ENCODE measurements around the gene SPAG6.
"Not testable (repeated sequence)": the region's sequence is repeated elsewhere in the genome, so short reads cannot be mapped to it uniquely, and the experiment has no call there.

Gene SPAG6

DNA sequence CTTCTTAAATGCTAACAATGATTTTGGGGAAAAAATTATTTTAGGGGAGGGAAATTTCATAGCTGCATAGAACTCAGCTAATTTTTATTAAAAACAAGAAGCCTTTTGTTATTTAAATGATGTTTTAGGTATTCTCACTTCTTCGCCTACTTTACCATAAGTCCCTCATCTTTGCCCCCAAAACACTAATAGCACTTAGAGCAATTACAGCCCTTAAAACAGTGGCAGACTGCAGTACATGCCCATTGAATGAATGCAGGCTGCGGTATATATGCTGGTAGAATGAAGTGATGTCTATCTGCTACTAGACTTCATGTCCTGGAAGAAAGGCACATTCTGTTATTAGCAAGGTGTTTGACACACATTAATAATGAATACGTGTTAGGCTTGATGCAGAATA is 2.9 kb upstream of the SPAG6 start:
- no peak for DNase-seq

- peak; percentile 73 for DNase-seq
Measured at GRCh38 chr10:22343731-22344130, 1.6 kb upstream of the SPAG6 start.

DNA sequence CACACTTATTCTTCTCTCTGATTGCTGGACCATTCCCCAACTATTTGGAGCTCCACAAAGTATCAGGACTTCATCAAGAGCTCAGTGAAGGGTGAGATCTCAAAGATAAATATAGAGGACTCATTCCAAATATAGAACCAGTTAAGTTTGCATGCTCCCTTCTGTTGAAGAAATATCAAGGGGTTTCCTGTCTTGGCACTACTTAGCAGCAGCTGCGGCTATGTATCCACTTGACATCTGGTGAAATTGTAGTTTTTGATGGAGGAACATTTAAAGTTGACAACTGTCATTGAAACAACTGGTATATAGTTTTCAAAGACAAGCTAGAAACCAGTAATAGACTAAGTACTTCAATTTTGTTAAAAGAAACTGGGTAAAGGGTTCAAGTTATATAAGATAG is 1.0 kb upstream of the SPAG6 start:
- no peak for DNase-seq

DNA sequence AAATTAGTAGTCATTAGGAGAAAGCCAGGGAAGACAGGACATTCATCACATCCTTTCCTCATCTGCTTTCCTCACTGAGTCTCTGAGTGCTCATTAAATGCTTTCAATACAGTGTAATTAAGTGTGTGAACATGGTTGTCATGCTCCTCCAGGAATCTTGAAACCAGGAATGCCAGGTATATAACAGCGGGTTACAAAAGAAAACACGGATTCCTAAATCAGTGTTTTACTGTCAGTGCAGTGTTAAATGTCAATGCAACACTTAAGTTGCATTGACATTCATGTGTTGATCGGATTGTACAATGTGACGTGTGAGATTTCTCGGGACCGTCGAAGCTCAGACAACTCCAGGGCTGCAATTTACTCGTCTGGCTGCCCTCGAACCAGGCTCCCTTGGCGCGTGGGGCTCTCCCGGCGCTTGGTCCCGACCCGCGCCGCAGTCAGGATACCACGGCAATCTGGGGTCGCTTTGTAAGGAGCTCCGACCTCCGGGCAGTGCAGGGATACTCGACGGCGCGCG is 455 bp upstream of the SPAG6 start:
- DNase-seq: no peak

DNA sequence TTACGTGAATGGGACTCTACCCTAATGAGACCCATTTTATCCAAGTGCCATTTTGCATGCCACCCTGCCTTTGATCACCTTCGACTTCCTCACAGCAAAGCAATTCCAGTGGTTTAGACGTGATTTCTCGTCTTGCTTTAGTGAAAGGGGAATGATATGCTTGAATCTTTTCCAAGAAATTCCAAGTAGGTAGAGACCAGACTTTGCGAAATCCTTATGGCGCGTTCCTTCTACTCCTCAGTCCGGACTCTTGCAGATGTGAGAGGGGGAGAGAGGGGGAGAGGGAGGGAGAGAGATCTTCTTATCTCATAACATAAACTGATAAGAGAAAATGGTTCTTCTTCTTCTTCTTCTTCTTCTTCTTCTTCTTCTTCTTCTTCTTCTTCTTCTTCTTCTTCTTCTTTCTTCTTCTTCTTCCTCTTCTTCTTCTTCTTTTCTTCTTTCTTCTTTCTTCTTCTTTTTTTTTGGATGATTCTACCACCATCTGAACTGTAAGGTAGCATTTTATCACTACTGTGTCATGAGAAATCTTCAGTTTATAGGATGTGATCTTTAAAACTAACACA is 883 bp downstream of the SPAG6 start:
- DNase-seq: no peak

GRCh38 chr10:22349755-22350154 is 4.5 kb downstream of the SPAG6 start:
- no peak for DNase-seq

- DNase-seq: no peak
Measured at GRCh38 chr10:22351131-22351703, 5.9 kb downstream of the SPAG6 start.

- no peak for DNase-seq
Measured at GRCh38 chr10:22356324-22356873, 11.1 kb downstream of the SPAG6 start.

DNA sequence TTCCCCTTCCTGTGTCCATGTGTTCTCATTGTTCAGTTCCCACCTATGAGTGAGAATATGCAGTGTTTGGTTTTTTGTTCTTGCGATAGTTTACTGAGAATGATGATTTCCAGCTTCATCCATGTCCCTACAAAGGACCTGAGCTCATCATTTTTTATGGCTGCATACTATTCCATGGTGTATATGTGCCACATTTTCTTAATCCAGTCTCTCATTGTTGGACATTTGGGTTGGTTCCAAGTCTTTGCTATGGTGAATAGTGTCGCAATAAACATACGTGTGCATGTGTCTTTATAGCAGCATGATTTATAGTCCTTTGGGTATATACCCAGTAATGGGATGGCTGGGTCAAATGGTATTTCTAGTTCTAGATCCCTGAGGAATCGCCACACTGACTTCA is 12.5 kb downstream of the SPAG6 start:
- DNase-seq: not testable (repeated sequence)

DNA sequence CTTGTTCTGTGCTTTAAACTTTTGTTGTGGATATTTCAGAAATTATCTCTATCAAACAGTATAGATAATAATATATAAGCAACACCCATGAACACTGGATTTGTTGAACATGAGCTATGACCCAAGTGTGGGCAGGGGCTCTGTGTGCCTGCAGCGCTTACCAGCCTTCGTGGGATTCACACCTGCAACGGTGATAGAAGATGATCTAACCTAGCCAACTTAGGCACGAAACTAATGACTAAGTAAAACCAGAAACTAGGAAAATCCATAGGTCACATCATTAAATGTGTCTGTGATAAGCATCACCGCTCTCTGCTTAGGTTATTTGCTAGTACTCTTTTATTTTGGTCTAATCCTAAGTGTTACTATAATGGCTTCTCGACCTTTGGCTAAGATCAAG is 18.0 kb downstream of the SPAG6 start:
- no peak for DNase-seq

DNA sequence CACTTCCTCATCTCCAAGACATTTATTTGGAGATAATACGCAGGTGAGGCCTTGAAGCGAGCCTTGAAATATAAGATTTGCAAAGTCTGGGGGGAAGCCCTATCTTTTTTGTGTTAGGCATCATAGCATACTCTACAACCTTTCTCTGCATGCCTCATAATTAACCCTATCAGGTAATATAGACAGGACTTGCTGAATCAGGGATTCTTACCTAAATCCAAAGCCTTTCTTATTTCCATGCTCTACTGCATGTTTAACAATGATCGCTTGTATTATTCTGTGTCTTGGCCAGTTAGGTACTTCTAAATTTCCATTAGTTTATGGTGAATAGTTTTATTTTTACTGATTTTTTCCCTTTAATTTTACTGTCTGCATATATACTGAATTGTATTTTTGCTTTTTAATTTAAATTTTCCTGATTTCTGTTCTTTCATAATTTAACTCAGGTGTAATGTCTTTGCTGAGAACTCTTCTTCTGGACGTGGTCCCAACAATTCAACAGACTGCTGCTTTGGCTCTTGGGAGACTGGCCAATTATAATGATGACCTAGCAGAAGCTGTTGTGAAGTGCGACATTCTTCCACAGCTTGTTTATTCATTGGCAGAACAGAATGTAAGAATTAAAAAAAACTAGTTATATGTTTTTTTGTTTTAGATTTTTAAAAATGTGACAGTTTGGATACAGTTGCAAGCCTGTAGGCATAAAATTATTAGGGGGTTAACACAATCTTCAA is 19.3 kb downstream of the SPAG6 start:
- DNase-seq: no peak

- DNase-seq: peak; percentile 73
Measured at GRCh38 chr10:22365233-22365632, 19.9 kb downstream of the SPAG6 start.

GRCh38 chr10:22365644-22366434 is 20.5 kb downstream of the SPAG6 start:
- DNase-seq: no peak

DNA sequence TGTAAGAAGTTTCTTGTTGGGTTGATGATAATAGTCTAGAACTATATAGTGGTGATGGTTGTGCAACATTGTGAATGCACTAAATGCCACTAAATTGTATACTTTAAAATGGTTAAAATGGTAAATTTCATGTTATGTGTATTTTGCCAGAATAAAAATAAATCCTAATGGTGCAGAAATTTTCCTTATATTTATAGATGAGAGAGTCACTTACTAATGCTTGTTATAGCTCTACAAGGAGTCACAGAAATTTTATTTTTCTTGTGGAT is 21.1 kb downstream of the SPAG6 start:
- no peak for DNase-seq

GRCh38 chr10:22366771-22367170 is 21.5 kb downstream of the SPAG6 start:
- no peak for DNase-seq

GRCh38 chr10:22367471-22367870 is 22.2 kb downstream of the SPAG6 start:
- peak; percentile 6 for DNase-seq

- no peak for DNase-seq
Measured at GRCh38 chr10:22368402-22368801, 23.1 kb downstream of the SPAG6 start.

DNA sequence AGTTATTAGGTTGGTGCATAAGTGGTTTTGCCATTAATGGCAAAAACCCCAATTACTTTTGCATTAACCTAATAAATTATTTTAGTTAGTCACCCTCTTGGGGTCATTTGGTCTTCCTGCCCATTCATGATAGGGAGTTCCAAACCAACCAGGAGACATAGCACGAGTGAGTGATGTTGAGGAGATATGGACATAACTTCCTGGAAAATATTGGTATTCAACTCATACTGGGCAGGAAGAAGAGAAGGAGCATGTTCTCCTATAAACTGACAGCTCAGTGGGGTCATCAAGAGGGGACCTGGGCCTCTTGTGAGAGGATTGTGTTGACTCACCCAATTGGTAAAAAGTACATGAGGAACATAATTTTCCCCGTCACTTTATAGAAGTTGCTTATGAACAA is 23.7 kb downstream of the SPAG6 start:
- DNase-seq: peak; percentile 1

DNA sequence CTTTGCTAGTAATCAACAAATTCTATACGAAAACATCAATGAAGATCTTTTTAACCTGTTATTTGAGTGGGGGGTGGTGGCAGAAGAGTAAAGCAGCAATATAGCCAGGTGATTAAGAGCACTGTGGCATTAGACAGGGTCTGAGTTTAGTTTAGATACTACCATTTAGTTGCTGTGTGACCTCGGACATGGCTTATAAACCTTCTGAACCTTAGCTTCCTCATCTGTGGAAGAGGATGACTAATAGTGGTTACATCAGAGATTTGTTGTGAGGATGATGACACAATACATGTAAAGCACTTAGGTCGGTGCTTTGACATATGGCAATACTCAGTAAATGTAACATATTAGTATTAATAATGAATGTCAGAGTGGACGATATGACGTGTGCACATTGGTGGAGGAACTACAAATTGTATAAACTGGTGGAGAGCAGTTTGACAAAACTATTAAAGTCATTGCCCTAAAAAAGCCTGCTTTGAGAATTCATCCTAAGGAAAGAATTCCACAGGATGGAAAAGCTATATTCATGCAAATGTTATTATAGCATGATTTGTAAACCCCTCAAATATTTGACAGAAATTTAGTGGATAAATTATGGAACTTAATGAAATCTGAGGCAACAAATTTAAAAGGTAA is 24.3 kb downstream of the SPAG6 start:
- peak; percentile 97 for DNase-seq

DNA sequence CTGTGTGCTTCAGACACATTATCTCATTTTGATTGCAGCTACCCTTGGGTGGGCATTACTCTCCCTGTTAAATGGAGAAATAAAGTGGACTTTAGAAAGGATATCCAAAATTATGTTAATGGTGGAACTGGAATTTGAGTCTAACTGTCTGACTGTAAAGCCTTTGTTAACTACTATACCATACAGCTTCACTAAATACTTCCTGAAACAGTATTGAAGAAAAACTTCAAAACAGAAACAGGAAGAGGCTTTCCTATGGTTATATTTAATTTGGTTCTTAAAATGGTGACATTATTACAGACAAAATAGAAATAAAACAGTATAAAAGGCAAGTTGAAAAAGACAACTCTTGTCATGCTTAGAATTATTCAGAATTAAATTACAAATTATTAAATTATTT is 25.0 kb downstream of the SPAG6 start:
- peak; percentile 49 for DNase-seq

DNA sequence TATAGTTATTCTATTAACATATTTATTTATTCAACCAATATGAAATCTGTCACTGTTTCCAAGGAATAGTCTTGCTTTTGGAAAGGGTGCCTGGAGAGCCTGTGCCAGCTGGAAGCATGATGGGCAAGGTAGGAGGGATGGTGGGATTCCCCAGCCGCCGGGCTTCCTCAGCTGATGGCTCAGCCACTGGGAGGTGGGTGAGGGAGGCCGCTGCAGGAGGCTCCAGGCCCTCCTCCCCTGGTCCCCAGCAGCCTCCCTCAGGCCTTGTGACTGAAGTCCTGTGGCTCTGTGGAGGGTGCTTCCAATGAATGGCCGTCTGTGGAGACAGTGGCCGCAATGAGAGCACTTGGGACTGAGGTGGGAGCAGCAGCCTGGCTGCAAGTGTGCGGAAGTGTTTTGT is 27.0 kb downstream of the SPAG6 start:
- DNase-seq: no peak

DNA sequence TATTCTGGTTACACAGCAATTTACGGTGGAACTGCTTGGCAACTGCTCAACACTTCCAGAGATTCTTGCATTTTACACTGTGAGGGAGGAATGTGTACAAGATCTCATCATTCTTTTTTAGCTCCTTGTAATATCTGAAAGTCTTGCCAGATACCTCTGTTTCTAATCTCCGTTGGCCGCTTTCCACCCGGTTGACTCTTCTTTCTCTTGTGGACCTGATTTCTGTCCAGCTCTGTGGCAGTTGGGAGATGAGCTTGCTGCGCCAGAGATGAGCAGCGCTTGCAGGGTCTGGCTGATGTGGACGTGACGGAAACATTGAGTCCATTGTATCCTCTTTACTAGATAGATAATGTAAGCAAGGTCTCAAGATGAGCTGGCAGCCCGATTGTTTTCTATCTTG is 27.6 kb downstream of the SPAG6 start:
- DNase-seq: no peak
